Large intestine (tissue), 3 donors: ENCODE measurements around the gene IRF4. TPM values are rescaled to one million over a fixed set of nuclear protein-coding genes. Genes with fewer than 3 reads are reported as not detected.

ENCODE experiments used
- DNase-seq, 2 donors: peaks; one replicate each; pipeline versions ENCODE4 v3.0.0 to v3.0.0-alpha.2; 2013
- H3K27ac ChIP-seq: one replicate; pipeline ENCODE4 v1.5.1; 2013; ENCODE audit warnings: low read length
- H3K27me3 ChIP-seq: 2 replicates; pipeline ENCODE4 v1.6.1; 2013; ENCODE audit warnings: low read length; ENCODE audit not compliant: control insufficient read depth, insufficient read depth
- H3K36me3 ChIP-seq: 2 replicates; pipeline ENCODE4 v1.6.1; 2013; ENCODE audit warnings: low read length; ENCODE audit not compliant: control insufficient read depth, insufficient read depth
- H3K4me1 ChIP-seq: one replicate; pipeline ENCODE4 v1.6.1; 2013; ENCODE audit warnings: low read length; ENCODE audit not compliant: control insufficient read depth, insufficient read depth
- H3K4me3 ChIP-seq: one replicate; pipeline ENCODE4 v1.5.1; 2013; ENCODE audit warnings: low read length
- H3K9me3 ChIP-seq: one replicate; pipeline ENCODE4 v1.6.1; 2013; ENCODE audit warnings: mild to moderate bottlenecking, low read depth, low read length, moderate library complexity; ENCODE audit not compliant: control insufficient read depth
- WGBS: methylation state at CpG from one replicate; pipeline ENCODE4 v1.1.5; 2013; ENCODE audit warnings: low lambda C conversion rate; ENCODE audit not compliant: insufficient coverage; 5-methylcytosine and 5-hydroxymethylcytosine counted together
- polyA plus RNA-seq: library from polyadenylated mRNA; unstranded; fragments of 120-200 nt; gene quantifications from one replicate; pipeline ENCODE4 v1.2.1, GENCODE V29; 2013

Gene IRF4
- polyA plus RNA-seq, 1 donor, result 0.21 TPM

DNA sequence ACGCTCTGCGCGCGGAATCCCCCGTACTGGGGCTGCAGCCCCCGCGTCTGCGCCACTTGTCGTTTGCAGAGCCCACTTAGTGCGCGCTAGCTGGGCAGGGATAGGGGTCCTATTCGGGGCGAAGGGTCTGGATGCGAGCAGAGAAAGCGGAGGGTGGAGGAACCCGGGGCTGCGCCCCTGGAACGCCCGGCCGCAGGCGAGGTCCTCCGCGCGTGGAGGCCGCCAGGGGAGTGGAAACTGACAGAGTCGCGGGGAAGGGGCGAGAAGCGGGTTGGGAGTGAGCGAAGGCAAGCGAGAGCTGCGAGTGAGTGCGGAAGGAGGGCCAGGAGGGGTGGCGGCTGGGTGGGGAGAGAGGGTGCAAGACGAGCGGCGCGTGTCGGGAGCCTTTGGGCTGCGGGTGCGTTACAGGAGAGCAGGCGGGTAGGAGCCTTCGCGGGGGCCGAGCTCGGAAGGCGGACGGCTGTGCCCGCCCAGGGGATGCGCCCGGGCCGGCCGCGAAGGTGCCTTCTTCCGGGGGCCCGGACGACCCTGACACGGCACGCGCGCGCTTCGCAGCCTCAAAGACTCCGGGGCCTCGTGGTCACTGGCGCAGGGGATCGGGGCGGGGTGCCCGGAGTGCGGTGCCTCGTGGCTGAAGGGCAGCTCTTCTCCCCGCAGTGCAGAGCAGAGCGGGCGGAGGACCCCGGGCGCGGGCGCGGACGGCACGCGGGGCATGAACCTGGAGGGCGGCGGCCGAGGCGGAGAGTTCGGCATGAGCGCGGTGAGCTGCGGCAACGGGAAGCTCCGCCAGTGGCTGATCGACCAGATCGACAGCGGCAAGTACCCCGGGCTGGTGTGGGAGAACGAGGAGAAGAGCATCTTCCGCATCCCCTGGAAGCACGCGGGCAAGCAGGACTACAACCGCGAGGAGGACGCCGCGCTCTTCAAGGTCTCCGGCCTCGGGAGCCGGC, 1.2 kb downstream of the IRF4 start:
- no peaks in the 10 kb centered on the region for H3K36me3 ChIP-seq
- H3K27me3 ChIP-seq, result peaks cover 85% of the 10 kb centered on the region
- H3K4me3 ChIP-seq, result no peak overlapping the region
- H3K9me3 ChIP-seq, result peaks cover 10% of the 10 kb centered on the region
- peak in 1 of 2 donors; percentile 5 for DNase-seq
- H3K4me1 ChIP-seq, result no peaks in the 10 kb centered on the region
- H3K27ac ChIP-seq, result no peak overlapping the region
- WGBS, result no CpG with 5 or more reads among the region's 108 CpGs

DNA sequence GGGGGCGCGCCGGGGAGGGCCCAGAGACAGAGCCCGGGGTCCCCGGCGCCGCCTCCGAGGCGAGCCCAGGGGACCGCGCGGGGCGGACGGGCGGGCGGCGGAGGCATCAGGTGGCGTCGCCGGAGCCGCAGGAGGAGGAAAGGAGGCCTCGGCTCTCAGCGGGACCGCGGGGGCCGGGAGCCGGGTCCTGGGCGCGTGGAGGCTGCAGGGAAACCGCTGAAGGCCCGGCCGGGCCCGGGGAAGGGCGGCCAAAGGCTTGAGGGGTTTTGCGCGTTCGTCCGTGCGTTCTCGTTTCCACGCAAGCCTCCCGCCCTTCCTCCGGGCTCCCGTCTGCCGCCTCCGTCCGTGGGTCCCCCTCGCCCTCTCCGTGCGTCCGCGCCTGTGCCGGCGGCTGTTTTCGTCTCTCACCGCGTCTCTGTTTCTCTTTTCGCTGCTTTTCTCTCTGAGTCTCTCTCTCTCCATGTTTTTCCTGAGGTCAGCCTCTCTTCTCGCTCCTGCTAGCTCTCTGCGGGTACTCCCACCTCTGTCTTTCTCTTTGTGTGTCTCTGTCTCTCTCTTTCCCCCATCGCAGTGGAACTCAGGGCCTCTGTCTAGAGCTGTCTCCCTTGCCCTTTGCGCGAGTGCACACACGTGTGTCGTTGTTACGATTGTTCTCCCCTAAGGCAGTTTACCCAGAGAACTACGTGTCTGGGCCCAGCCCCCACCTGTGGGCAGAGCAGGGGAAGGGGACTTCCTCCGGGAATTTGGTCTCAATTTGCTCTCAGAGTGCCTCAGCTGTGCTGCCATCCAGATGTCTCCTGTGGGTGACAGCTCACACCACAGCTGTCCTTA, 2.1 kb downstream of the IRF4 start:
- Histone ChIP-seq H3K36me3 (no peaks in the 10 kb centered on the region), H3K27me3 (peaks cover 84% of the 10 kb centered on the region), H3K9me3 (peaks cover 10% of the 10 kb centered on the region), H3K4me3 (no peak overlapping the region), H3K27ac (no peak overlapping the region), H3K4me1 (no peaks in the 10 kb centered on the region)
- WGBS, result 10% methylated on average over 13 of the region's 68 CpGs
- peak in 1 of 2 donors; percentile 14 for DNase-seq

DNA sequence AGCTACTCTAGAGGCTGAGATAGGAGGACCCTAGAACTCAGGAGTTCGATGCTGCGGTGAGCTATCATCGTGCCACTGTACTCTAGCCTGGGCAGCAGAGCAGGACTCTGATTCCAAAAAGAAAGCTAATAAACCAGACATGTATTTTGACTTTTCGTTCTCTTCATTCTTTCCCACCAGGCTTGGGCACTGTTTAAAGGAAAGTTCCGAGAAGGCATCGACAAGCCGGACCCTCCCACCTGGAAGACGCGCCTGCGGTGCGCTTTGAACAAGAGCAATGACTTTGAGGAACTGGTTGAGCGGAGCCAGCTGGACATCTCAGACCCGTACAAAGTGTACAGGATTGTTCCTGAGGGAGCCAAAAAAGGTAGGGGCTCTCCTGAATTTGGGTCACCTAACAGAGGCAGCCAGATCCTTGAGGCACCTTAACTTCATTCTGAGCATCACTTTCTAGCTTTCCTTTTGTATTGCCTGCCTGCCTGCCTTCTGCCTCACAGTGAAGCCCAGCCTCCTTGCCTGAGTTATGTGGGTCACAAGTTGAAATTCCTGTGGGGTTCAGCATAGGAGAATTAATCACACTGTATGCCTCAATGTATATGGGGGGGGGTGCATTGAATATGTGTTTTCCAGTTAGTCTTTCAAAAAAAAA, 3.2 kb downstream of the IRF4 start:
- no peak overlapping the region for H3K27ac ChIP-seq
- DNase-seq, result no peak
- H3K4me3 ChIP-seq, result no peak overlapping the region
- no peaks in the 10 kb centered on the region for H3K36me3 ChIP-seq
- no CpG with 5 or more reads among the region's 13 CpGs for WGBS
- peaks cover 10% of the 10 kb centered on the region for H3K9me3 ChIP-seq
- H3K4me1 ChIP-seq, result no peaks in the 10 kb centered on the region
- H3K27me3 ChIP-seq, result peaks cover 87% of the 10 kb centered on the region

DNA sequence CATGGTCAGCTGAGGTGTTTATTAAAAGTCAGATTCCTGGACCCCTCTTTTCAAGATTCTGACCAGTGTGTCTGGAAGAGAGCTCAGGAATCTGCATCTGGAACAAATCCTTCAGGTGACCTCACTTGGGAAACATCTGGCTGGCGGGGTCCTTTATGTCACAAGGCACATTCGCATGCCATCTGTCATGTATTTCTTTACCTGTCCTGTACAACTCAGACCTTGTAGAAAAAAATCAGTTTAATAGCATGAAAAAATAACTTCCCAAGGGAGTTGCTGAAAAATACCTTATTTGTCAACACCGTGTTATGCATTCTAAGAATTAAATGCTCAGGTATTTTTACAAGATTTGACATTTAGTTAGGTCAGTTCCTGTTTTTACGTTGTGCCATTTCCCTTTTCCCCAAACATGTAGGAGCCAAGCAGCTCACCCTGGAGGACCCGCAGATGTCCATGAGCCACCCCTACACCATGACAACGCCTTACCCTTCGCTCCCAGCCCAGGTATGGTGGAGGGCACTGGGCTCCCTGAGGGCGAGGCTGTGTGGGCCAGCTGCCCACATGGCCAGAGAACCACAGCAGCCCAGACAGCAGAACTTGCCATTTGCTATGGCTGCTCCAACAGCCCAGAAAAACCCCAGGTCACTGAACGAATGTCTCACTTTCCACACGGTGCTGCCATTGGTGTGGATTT, 4.0 kb downstream of the IRF4 start:
- WGBS, result 73% methylated on average over 3 of the region's 10 CpGs
- H3K36me3 ChIP-seq, result no peaks in the 10 kb centered on the region
- no peak for DNase-seq
- H3K9me3 ChIP-seq, result peaks cover 10% of the 10 kb centered on the region
- no peaks in the 10 kb centered on the region for H3K4me1 ChIP-seq
- H3K27me3 ChIP-seq, result peaks cover 81% of the 10 kb centered on the region
- no peak overlapping the region for H3K4me3 ChIP-seq
- H3K27ac ChIP-seq, result no peak overlapping the region

DNA sequence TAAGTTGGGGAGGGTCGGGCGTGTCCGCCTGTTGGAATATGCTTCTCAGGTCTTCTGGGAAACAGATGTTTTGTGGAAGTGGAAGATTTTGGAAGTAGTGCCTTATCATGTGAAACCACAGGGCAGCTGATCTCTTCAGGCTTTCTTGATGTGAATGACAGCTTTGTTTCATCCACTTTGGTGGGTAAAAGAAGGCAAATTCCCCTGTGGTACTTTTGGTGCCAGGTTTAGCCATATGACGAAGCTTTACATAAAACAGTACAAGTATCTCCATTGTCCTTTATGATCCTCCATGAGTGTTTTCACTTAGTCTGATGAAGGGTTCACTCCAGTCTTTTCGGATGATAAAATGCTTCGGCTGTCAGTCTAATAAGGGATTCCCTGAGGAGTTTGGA, 4.6 kb downstream of the IRF4 start:
- H3K27me3 ChIP-seq, result peaks cover 77% of the 10 kb centered on the region
- no peak for DNase-seq
- no peaks in the 10 kb centered on the region for H3K4me1 ChIP-seq
- no peak overlapping the region for H3K4me3 ChIP-seq
- WGBS, result no CpG with 5 or more reads among the region's 6 CpGs
- H3K27ac ChIP-seq, result no peak overlapping the region
- no peaks in the 10 kb centered on the region for H3K36me3 ChIP-seq
- peaks cover 10% of the 10 kb centered on the region for H3K9me3 ChIP-seq

DNA sequence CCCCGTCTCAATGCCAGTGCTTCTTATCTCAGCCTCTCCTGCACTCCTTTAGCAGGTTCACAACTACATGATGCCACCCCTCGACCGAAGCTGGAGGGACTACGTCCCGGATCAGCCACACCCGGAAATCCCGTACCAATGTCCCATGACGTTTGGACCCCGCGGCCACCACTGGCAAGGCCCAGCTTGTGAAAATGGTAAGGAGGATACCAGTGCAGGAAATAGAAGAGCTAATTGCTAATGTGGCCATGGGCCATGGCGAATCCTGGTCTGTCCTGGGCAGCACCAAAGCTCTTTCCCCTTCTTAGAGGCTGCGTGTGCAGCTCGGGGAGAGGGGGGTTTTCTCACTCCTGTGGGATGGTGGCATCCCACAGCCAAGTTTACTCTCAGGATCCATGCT, 5.5 kb downstream of the IRF4 start:
- DNase-seq, result no peak
- Histone ChIP-seq H3K36me3 (no peaks in the 10 kb centered on the region), H3K9me3 (peaks cover 5% of the 10 kb centered on the region), H3K27me3 (peaks cover 76% of the 10 kb centered on the region), H3K4me3 (no peak overlapping the region), H3K4me1 (no peaks in the 10 kb centered on the region), H3K27ac (no peak overlapping the region)
- no CpG with 5 or more reads among the region's 13 CpGs for WGBS

DNA sequence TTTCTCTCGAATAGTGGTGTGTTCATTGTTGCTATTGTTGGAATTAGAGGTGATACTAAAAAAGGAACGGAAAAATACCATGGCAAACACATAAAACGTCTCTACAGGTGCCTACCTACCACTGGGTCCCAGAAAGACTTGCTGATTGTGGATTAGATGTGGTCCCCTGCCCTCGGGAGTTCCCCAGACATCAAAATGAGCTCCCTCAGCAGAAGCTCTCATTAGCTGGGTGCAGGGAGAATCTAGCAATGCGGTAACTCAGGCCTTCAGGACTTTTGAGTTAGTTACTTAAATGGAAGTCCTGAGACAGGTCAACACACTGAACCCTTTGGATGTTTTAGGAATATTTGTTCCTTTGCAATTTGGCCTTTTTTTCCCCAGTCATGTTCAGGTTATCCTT, 6.1 kb downstream of the IRF4 start:
- Histone ChIP-seq H3K4me1 (no peaks in the 10 kb centered on the region), H3K36me3 (no peaks in the 10 kb centered on the region), H3K27me3 (peaks cover 73% of the 10 kb centered on the region), H3K4me3 (no peak overlapping the region), H3K27ac (no peak overlapping the region), H3K9me3 (peaks cover 1% of the 10 kb centered on the region)
- DNase-seq, result no peak
- 67% methylated on average over 1 of the region's 5 CpGs for WGBS

DNA sequence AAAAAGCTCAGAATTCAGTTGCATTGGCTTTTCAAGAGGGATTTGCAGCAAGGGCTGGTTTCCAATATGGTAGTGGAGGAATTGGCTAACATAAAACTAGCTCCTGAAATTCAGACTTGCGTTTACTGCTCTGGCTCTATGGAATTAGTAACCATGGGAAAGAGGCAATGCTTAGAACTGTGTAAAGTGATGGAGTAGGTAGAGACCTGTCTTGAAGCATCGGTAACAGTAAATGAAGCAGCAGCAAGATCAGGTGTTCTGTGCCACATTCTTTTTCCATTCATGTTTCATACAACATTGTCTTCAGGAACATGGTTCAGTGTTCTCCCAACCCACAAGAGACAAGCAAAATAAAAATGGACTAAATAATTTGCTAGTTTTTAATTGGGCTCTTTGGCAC, 6.5 kb downstream of the IRF4 start:
- WGBS, result no CpG with 5 or more reads among the region's 2 CpGs
- Histone ChIP-seq H3K27me3 (peaks cover 72% of the 10 kb centered on the region), H3K9me3 (no peaks in the 10 kb centered on the region), H3K4me3 (no peak overlapping the region), H3K36me3 (no peaks in the 10 kb centered on the region), H3K27ac (no peak overlapping the region), H3K4me1 (no peaks in the 10 kb centered on the region)
- no peak for DNase-seq

DNA sequence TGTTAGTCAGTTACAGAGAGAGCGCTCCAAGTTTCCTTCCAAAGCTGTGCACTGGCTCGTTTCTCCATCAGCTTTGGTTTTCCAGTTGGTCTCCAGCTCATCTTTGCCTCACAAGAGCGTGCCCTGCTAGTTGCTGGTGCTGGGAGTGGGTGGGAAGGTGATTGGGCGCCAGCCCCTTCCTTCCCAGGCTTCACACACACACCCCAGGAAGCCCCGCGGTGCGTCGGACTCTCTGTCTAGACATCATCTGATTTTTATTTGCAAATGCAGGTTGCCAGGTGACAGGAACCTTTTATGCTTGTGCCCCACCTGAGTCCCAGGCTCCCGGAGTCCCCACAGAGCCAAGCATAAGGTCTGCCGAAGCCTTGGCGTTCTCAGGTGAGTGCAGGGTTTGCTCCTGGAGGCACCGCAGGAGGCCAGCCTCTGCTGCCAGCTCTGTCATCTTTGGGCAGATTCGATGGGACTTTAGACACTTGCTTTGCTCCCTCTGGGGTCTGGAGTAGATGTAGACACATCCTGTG, 7.1 kb downstream of the IRF4 start:
- Histone ChIP-seq H3K4me1 (no peaks in the 10 kb centered on the region), H3K36me3 (no peaks in the 10 kb centered on the region), H3K9me3 (no peaks in the 10 kb centered on the region), H3K27me3 (peaks cover 71% of the 10 kb centered on the region), H3K4me3 (no peak overlapping the region), H3K27ac (no peak overlapping the region)
- no peak for DNase-seq
- no CpG with 5 or more reads among the region's 13 CpGs for WGBS
